Measurements from ENCODE around the gene DUOX1.

Gene DUOX1

GRCh38 chr15:45197512-45197911, 67.7 kb downstream of the DUOX1 start:
- Mint-ChIP-seq H3K4me1 (peaks cover 6% of the 10 kb centered on the region), H3K9me3 (no peaks in the 10 kb centered on the region)

GRCh38 chr15:45198337-45199135, 68.7 kb downstream of the DUOX1 start:
- Mint-ChIP-seq H3K27me3 (no peaks in the 10 kb centered on the region), H3K4me3 (no peak overlapping the region), H3K4me1 (peaks cover 6% of the 10 kb centered on the region), H3K36me3 (no peaks in the 10 kb centered on the region), H3K9me3 (no peaks in the 10 kb centered on the region), H3K27ac (no peak overlapping the region)
- peak; percentile 86 for ATAC-seq

More at GRCh38 chr15:45197512-45197911, 67.7 kb downstream of the DUOX1 start:
- H3K27ac Mint-ChIP-seq, result no peak overlapping the region
- no peaks in the 10 kb centered on the region for H3K27me3 Mint-ChIP-seq
- H3K36me3 Mint-ChIP-seq, result no peaks in the 10 kb centered on the region
- no peak for ATAC-seq
- peak overlapping the region; percentile 66 for H3K4me3 Mint-ChIP-seq

GRCh38 chr15:45199136-45199810, 69.5 kb downstream of the DUOX1 start:
- no peak for ATAC-seq

GRCh38 chr15:45200001-45200798, 70.4 kb downstream of the DUOX1 start:
- Mint-ChIP-seq H3K36me3 (no peaks in the 10 kb centered on the region), H3K9me3 (no peaks in the 10 kb centered on the region), H3K27ac (no peak overlapping the region), H3K27me3 (no peaks in the 10 kb centered on the region), H3K4me1 (peaks cover 6% of the 10 kb centered on the region), H3K4me3 (no peak overlapping the region)
- peak; percentile 85 for ATAC-seq

More at GRCh38 chr15:45199136-45199810, 69.5 kb downstream of the DUOX1 start:
- Mint-ChIP-seq H3K27me3 (no peaks in the 10 kb centered on the region), H3K27ac (no peak overlapping the region), H3K4me3 (no peak overlapping the region), H3K4me1 (peaks cover 6% of the 10 kb centered on the region), H3K36me3 (no peaks in the 10 kb centered on the region), H3K9me3 (no peaks in the 10 kb centered on the region)

- Mint-ChIP-seq H3K4me1 (peaks cover 6% of the 10 kb centered on the region), H3K4me3 (no peak overlapping the region), H3K27me3 (no peaks in the 10 kb centered on the region), H3K9me3 (no peaks in the 10 kb centered on the region), H3K36me3 (no peaks in the 10 kb centered on the region), H3K27ac (no peak overlapping the region)
- peak; percentile 21 for ATAC-seq
These were observed 71.2 kb downstream of the DUOX1 start for GRCh38 chr15:45200799-45201556.

- H3K4me1 Mint-ChIP-seq, result peaks cover 6% of the 10 kb centered on the region
- H3K27me3 Mint-ChIP-seq, result peaks cover 2% of the 10 kb centered on the region
- no peaks in the 10 kb centered on the region for H3K9me3 Mint-ChIP-seq
- no peak overlapping the region for H3K27ac Mint-ChIP-seq
- H3K4me3 Mint-ChIP-seq, result no peak overlapping the region
- no peak for ATAC-seq
- H3K36me3 Mint-ChIP-seq, result no peaks in the 10 kb centered on the region
These were observed 71.7 kb downstream of the DUOX1 start for GRCh38 chr15:45201557-45201859.

- H3K9me3 Mint-ChIP-seq, result no peaks in the 10 kb centered on the region
- peaks cover 5% of the 10 kb centered on the region for H3K27me3 Mint-ChIP-seq
- H3K27ac Mint-ChIP-seq, result no peak overlapping the region
- H3K36me3 Mint-ChIP-seq, result no peaks in the 10 kb centered on the region
- no peak overlapping the region for H3K4me3 Mint-ChIP-seq
- no peak for ATAC-seq
- H3K4me1 Mint-ChIP-seq, result peaks cover 6% of the 10 kb centered on the region
These were observed 72.1 kb downstream of the DUOX1 start for GRCh38 chr15:45201869-45202268.

GRCh38 chr15:45203182-45203581, 73.4 kb downstream of the DUOX1 start:
- Mint-ChIP-seq H3K27me3 (peaks cover 19% of the 10 kb centered on the region), H3K4me3 (no peak overlapping the region), H3K9me3 (no peaks in the 10 kb centered on the region)

GRCh38 chr15:45205192-45205591, 75.4 kb downstream of the DUOX1 start:
- Mint-ChIP-seq H3K36me3 (no peaks in the 10 kb centered on the region), H3K27ac (no peak overlapping the region), H3K27me3 (peaks cover 22% of the 10 kb centered on the region), H3K4me1 (no peaks in the 10 kb centered on the region), H3K9me3 (no peaks in the 10 kb centered on the region), H3K4me3 (no peak overlapping the region)
- no peak for ATAC-seq

More at GRCh38 chr15:45203182-45203581, 73.4 kb downstream of the DUOX1 start:
- Mint-ChIP-seq H3K36me3 (no peaks in the 10 kb centered on the region), H3K4me1 (no peaks in the 10 kb centered on the region), H3K27ac (no peak overlapping the region)
- no peak for ATAC-seq

- peaks cover 10% of the 10 kb centered on the region for H3K27me3 Mint-ChIP-seq
- ATAC-seq, result no peak
- no peaks in the 10 kb centered on the region for H3K9me3 Mint-ChIP-seq
- H3K4me1 Mint-ChIP-seq, result no peaks in the 10 kb centered on the region
- no peak overlapping the region for H3K4me3 Mint-ChIP-seq
- no peak overlapping the region for H3K27ac Mint-ChIP-seq
- no peaks in the 10 kb centered on the region for H3K36me3 Mint-ChIP-seq
These were observed 82.7 kb downstream of the DUOX1 start for GRCh38 chr15:45212493-45212892.
